GM18867 (cell line): ENCODE measurements around the gene USP48.
"Not testable (repeated sequence)": the region's sequence is repeated elsewhere in the genome, so short reads cannot be mapped to it uniquely, and the experiment has no call there.

Experiments
- ATAC-seq: cut with Tn5 transposase; IDR thresholded peaks from one replicate; pipeline ENCODE4 v1.9.1; 2021; ENCODE audit warnings: mild to moderate bottlenecking, moderate library complexity; ENCODE audit not compliant: unreplicated experiment

Gene USP48

GRCh38 chr1:21776925-21777324 is 6.0 kb downstream of the USP48 start:
- not testable (repeated sequence) for ATAC-seq

DNA sequence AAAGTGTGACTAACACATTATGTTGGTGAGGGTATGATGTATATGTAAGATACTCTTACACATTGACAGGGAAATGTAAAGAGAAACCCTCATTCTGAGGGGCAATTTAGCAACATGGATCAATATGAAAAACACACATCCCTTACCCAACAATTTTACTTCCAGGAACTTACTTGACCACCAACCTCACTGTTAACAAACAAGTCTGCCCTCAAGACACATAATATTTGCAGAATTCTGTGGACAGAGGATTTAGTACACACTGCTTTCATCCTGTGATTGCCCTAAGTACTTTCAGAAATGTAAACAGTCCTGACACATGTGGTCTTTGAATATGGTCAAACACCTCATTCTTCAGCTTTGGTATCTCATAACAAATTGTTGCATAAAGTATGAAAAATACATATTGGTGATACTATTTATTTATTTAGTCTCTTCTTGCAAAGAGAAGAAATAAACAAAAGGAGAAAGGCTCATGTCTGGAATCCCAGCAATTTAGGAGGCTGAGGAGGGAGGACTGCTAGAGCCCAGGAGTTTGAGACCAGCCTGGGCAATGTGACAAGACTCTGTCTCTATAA is 6.9 kb downstream of the USP48 start:
- ATAC-seq = no peak

DNA sequence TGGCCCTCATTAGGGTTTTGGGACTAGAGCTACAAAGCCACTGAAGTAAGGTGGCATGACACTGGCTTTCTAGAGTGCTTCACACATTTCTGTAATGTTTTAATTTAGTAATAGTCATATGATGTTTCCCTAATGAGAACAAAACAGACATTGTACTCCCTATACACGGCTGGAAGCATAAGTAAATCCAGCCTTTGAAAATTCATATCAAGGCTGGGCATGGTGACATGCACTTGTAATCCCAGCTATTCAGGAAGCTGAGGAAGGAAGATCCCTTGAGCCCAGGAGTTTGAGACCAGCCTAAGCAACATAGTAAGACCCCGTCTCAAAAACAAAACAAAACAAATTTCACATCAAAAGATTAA is 7.4 kb downstream of the USP48 start:
- no peak for ATAC-seq

DNA sequence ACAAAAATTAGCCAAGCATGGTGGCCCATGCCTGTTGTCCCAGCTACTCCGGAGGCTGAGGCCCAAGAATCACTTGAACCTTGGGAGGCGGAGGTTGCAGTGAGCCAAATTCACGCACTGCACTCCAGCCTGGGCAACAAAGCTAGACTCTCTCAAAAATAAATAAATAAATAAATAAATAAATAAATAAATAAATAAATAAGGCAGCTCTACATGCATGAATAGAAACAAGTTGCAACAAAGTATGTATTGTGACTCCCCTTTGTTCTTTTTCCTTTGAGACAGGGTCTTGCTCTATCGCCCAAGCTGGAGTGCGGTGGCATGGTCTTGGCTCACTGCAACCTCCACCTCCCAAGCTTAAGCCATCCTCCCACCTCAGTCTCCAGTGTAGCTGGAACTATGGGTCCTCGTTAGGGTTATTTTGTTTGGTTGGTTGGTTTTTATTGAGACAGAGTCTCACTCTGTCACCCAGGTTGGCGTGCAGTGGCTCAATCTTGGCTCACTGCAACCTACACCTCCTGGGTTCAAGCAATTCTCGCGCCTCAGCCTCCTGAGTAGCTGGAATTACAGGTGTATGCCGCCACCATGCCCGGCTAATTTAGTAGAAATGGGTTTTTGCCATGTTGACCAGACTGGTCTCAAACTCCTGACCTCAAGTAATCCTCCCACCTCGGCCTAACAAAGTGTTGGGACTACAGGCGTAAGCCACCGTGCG is 8.0 kb downstream of the USP48 start:
- ATAC-seq = no peak

GRCh38 chr1:21773585-21773984 is 9.4 kb downstream of the USP48 start:
- peak; percentile 62 for ATAC-seq

DNA sequence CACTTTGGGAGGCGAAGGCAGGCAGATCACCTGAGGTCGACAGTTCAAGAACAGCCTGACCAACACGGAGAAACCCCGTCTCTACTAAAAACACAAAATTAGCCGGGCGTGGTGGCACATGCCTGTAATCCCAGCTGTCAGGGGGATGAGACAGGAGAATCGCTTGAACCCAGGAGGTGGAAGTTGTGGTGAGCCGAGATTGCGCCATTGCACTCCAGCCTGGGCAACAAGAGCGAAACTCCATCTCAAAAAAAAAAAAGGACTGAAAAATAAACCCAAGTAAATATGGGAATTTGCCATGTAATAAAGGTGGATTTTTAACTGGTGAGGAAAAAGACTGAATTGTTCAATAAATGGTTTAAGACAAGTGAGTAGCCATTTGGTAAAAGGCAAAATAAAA is 11.3 kb downstream of the USP48 start:
- ATAC-seq = not testable (repeated sequence)

DNA sequence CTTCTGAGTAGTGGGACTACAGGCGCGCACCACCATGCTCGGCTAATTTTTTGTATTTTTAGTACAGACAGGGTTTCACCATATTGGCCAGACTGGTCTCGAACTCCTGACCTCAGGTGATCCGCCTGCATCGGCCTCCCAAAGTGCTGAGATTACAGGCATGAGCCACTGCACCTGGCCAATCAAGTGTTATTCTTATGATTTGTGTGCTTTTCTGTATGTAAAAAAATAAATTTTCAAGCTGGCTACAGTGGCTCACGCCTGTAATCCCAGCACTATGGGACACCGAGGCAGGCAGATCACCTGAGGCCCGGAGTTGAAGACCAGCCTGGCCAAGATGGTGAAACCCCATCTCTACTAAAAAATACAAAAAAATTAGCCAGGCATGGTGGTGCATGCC is 12.3 kb downstream of the USP48 start:
- ATAC-seq = not testable (repeated sequence)

DNA sequence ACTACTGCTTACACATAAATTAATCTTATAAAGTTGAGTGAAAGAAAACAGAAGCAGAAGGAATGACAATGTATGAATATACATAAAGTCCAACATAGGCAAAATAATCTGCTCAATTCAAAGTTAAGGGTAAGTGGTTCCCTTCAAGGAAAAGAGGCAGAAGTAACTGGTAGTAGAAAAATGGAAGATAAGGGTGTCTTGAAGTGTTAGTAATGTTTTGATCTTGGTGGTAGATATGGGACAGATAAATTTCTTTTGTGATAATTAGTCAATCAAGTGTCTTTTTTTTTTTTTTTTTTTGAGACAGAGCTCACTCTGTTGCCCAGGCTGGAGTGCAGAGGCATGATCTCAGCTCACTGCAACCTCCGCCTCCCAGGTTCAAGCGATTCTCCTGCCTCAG is 12.7 kb downstream of the USP48 start:
- ATAC-seq = no peak

- not testable (repeated sequence) for ATAC-seq
Observed at GRCh38 chr1:21767106-21767505, 15.8 kb downstream of the USP48 start.

GRCh38 chr1:21766210-21766609 is 16.7 kb downstream of the USP48 start:
- ATAC-seq = no peak

DNA sequence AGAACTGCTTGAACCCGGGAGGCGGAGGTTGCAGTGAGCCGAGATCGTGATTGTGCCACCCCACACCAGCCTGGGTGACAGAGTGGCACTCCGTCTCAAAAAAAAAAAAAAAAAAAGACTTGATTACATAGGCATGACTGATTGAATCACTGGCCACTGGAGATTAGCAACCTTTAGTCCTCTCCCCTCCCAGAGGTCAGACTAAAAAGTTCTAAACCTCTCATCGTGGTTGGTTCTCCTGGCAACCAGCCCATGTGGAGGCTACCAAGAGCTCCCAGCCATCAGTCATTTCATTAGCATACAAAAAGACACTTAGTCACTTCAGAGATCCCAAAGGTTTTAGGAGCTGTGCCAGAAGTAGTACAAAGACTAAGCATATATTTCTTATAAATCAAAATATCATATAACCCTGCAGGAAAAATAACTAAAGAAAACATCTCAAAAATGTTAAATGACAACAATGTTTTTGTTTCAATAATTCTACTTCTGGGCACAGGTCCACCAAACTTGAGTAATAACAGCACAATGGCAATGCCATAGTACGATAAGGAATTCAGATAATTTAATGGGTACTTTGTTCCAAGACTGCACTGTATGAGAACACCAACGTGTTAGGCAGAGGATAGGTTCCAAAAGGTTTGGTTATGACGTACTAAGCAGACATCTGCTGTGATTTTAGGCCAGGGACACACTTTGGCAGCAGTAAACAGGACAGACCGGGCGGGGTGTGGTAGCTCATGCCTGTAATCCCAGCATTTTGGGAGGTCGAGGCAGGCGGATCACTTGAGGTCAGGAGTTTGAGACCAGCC is 18.1 kb downstream of the USP48 start:
- ATAC-seq = no peak

- ATAC-seq = no peak
Observed at GRCh38 chr1:21763694-21764419, 19.1 kb downstream of the USP48 start.

DNA sequence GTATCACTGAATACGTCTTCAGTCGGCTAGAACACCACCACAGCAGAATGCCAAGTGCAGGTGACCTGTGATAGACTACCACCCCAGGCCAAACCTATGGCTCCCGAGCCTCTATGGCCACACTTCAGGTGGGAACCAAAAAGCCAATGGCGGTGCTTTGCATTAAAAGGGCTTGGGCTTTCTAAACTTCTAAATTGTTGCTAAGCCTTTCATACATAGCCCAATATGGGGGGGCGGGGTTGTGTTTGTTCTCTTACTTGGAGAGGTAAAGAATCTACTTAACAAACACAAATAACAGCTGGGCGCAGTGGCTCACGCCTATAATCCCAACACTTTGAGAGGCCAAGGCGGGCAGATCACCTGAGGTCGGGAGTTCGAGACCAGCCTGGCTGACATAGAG is 19.7 kb downstream of the USP48 start:
- no peak for ATAC-seq

- ATAC-seq = peak; percentile 49
Observed at GRCh38 chr1:21762022-21762404, 20.9 kb downstream of the USP48 start.

DNA sequence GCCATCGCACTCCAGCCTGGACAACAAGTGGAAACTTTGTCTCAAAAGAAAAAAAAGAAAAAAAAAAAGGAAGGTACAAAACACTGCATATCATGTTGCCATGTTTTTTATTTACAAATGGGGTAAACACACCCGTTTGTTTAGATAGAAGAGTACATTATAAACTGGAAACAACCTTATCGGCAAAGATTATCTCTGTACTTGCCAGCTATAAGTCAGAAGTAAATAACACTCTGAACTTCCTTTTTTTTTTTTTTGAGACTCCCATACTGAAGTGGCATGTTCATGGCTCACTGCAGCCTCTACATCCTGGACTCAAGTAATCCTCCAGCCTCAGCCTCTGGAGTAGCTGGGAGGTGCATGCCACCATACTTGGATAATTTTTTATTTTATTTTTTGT is 21.9 kb downstream of the USP48 start:
- ATAC-seq = no peak

DNA sequence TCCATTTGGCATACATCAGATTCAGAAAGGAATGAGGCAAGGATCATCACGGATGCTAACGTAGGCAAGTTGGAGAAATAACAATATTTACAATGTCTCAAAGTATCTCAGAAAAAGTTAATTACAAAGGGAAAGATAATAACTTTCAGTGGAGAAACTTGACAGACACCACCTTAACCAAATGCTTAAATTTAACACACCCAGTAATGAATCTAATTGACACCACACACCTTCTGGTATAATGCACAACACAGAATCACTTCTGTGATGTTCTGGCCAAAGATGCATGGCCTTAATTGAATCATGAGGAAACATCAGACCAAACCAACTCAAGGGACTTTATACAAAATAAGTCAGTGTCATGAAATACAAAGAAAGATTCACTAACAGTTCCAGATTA is 23.1 kb downstream of the USP48 start:
- ATAC-seq = no peak

- no peak for ATAC-seq
Observed at GRCh38 chr1:21759182-21759581, 23.8 kb downstream of the USP48 start.

DNA sequence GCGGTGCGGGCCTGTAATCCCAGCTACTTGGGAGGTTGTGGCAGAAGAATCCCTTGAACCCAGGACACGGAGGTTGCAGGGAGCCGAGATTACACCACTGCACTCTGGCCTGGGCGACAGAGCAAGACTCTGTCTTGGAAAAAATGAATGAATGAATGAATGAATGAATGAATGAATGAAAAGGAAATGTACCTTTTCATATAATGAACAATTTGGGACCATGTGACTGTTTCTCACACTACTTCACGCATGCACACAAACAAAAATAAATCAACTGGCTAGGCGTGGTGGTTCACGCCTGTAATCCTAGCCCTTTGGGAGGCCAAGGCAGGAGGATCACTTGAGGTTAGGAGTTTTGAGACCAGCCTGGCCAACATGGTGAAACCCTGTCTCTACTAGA is 24.3 kb downstream of the USP48 start:
- ATAC-seq = no peak

DNA sequence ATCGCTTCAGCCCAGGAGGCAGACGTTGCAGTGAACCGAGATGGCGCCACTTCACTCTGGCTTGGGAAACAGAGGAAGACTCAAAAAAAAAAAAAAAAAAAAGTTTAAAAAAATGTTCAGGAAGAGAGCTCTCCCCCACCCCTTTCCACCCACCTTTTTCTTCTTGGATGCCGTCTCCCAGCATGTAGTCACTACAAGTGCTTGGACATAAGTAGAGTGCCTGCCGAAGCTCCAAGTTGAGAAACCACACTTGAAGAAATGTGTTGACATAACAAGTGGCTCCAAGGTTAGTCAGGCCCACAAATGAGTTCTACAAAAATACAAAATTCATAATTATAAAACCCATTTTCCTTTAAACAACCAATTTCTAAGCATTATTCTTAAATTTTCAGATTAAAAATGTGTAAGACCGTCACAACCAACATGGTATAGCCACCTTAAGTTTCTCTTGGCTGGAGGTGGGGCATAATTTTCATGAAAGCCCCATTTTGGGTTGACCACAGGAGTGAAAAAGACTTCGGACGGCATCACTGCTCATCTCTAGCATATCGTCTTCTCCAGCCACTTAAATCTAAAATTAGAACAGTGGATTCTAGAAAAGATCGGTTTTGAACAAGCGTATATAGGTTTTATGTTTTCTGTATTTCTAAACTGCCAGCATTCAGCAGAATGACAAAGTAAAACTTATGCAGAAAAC is 26.4 kb downstream of the USP48 start:
- ATAC-seq = no peak

- no peak for ATAC-seq
Observed at GRCh38 chr1:21755067-21755466, 27.9 kb downstream of the USP48 start.

GRCh38 chr1:21754583-21754982 is 28.4 kb downstream of the USP48 start:
- no peak for ATAC-seq
